DND-41 (cell line): Measurements from ENCODE around the gene PDE4D.

Experiments
- ATAC-seq: fragments of 200-7000 bp; cut with Tn5 transposase; 3 replicates; pipeline ENCODE4 v1.9.1; 2021; ENCODE audit warnings: low read depth; ENCODE audit not compliant: insufficient read depth
- DNase-seq: peaks from one replicate; pipeline ENCODE4 v3.0.0-alpha.2; 2020
- H2AFZ ChIP-seq: 2 replicates; pipeline ENCODE4 v1.6.0; 2012; ENCODE audit warnings: low read depth, low read length
- H3K27ac ChIP-seq: 2 replicates; pipeline ENCODE4 v1.5.1; 2012; ENCODE audit warnings: low read length, inconsistent platforms
- H3K27me3 ChIP-seq: fragments of 200-600 bp; sonication (generic); 2 replicates; pipeline ENCODE4 v1.6.0; 2012; ENCODE audit warnings: low read length, mild to moderate bottlenecking, inconsistent platforms; ENCODE audit not compliant: insufficient read depth, poor library complexity
- H3K36me3 ChIP-seq: 2 replicates; pipeline ENCODE4 v1.5.1; 2012; ENCODE audit warnings: low read length, inconsistent platforms; ENCODE audit not compliant: insufficient read depth
- H3K4me1 ChIP-seq: 2 replicates; pipeline ENCODE4 v1.5.1; 2012; ENCODE audit warnings: mild to moderate bottlenecking, low read length; ENCODE audit not compliant: insufficient read depth
- H3K4me2 ChIP-seq: 2 replicates; pipeline ENCODE4 v1.6.0; 2012; ENCODE audit warnings: mild to moderate bottlenecking, moderate library complexity, low read length, inconsistent platforms; ENCODE audit not compliant: insufficient read depth
- H3K4me3 ChIP-seq, 2 experiments: fragments of 200-600 bp in 1 of 2; shearing (Covaris generic) in 1 of 2; 2 replicates each; pipeline ENCODE4 v1.5.1; 2012 to 2016; ENCODE audit warnings: inconsistent platforms in 2 of 2, low read length in 2 of 2, mild to moderate bottlenecking in 2 of 2, low read depth in 1 of 2, moderate library complexity in 1 of 2
- H3K79me2 ChIP-seq: 2 replicates; pipeline ENCODE4 v1.6.0; 2012; ENCODE audit warnings: low read length, inconsistent platforms; ENCODE audit not compliant: insufficient read depth
- H3K9ac ChIP-seq: 2 replicates; pipeline ENCODE4 v1.6.0; 2012; ENCODE audit warnings: low read depth, mild to moderate bottlenecking, inconsistent platforms, low read length, moderate library complexity
- H3K9me3 ChIP-seq: 2 replicates; pipeline ENCODE4 v1.5.1; 2012; ENCODE audit warnings: low read length, moderate library complexity, mild to moderate bottlenecking, inconsistent platforms; ENCODE audit not compliant: insufficient read depth, severe bottlenecking
- H4K20me1 ChIP-seq: 2 replicates; pipeline ENCODE4 v1.6.0; 2012; ENCODE audit warnings: low read length; ENCODE audit not compliant: insufficient read depth
- EZH2 ChIP-seq: IDR thresholded peaks from 3 replicates; pipeline ENCODE4 v1.6.1; 2012; ENCODE audit warnings: borderline replicate concordance, low read depth, mild to moderate bottlenecking, moderate library complexity, low read length, inconsistent platforms; ENCODE audit not compliant: severe bottlenecking
- TF ChIP-seq, protein P1 (sequence below): IDR thresholded peaks from 2 replicates; pipeline ENCODE4 v1.5.1; 2012; ENCODE audit warnings: borderline replicate concordance, low read length, moderate library complexity, mild to moderate bottlenecking; ENCODE audit not compliant: poor library complexity, severe bottlenecking; ENCODE audit errors: extremely low read depth

The PDE4D gene

DNA sequence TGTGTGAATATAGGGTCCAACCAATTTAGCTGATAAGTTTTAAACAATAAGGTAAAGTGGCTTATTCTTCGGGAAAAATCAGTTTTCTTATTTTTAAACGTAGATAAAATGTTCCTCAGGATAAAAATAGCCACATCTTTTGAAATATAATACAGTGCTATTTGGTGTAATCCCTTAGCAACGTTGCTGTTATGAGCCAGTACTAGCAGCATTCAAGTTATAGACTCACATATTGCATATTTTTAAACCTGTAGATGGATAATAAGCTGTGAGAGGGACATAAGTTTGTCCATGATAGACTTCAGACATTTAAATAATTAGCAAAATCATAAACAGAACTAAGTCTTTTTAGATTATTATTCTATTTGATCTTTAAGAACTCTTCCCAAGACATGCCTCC, 6.3 kb downstream of the PDE4D start:
- no peak overlapping the region for H3K27ac ChIP-seq
- H2AFZ ChIP-seq: no peak overlapping the region
- H3K4me3 ChIP-seq: no peak overlapping the region
- TF ChIP-seq, protein P1, sequence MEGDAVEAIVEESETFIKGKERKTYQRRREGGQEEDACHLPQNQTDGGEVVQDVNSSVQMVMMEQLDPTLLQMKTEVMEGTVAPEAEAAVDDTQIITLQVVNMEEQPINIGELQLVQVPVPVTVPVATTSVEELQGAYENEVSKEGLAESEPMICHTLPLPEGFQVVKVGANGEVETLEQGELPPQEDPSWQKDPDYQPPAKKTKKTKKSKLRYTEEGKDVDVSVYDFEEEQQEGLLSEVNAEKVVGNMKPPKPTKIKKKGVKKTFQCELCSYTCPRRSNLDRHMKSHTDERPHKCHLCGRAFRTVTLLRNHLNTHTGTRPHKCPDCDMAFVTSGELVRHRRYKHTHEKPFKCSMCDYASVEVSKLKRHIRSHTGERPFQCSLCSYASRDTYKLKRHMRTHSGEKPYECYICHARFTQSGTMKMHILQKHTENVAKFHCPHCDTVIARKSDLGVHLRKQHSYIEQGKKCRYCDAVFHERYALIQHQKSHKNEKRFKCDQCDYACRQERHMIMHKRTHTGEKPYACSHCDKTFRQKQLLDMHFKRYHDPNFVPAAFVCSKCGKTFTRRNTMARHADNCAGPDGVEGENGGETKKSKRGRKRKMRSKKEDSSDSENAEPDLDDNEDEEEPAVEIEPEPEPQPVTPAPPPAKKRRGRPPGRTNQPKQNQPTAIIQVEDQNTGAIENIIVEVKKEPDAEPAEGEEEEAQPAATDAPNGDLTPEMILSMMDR: no peak
- no peaks in the 10 kb centered on the region for H3K36me3 ChIP-seq
- DNase-seq (no peak), ATAC-seq (no peak)
- no peaks in the 10 kb centered on the region for H3K27me3 ChIP-seq
- H4K20me1 ChIP-seq: no peaks in the 10 kb centered on the region
- H3K4me1 ChIP-seq: no peaks in the 10 kb centered on the region
- no peaks in the 10 kb centered on the region for H3K79me2 ChIP-seq
- no peak overlapping the region for H3K4me2 ChIP-seq
- no peak overlapping the region for H3K9ac ChIP-seq
- no peaks in the 10 kb centered on the region for H3K9me3 ChIP-seq

DNA sequence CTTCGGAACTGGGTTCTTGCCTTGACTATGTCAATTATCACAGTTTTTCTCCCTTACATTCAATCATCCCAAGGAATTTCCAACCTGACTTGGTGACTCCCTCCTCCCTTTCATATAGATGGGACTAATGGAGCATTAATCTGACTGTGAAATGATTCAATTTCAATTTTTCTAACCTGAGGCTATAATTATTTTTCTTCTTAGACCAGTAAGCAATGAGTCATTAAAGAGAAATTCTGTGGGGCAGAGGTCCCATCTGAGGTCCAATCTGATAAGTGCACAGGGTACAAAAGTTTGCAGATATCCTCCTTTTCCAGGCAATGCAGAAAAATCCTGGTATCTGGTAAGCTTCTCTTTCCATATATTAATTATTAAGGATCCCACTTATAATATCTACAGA, 18.9 kb downstream of the PDE4D start:
- no peak for DNase-seq
- no peaks in the 10 kb centered on the region for H3K4me1 ChIP-seq

DNA sequence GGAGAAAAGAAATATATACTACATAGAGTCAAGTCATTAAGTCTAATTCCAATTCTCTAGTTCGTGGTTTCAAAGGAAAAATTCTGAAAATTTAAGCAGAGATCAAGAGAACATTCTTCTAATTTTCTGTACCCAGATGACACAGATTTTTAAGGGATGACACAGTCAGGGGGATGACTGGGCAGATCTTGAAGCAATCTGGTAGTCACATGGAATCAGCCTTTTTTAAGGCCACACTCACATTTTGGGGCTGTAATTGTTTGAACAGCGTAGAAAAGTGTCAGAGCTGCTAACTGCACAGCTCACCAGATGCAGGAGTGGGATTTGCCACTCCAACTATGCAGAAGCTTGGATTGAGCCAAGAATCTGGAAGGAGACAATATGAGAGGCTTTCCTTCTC, 20.4 kb downstream of the PDE4D start:
- Histone ChIP-seq H3K27me3 (no peaks in the 10 kb centered on the region), H2AFZ (no peak overlapping the region), H3K27ac (no peak overlapping the region), H3K9me3 (no peaks in the 10 kb centered on the region), H3K4me1 (no peaks in the 10 kb centered on the region), H4K20me1 (no peaks in the 10 kb centered on the region), H3K4me2 (no peak overlapping the region), H3K36me3 (no peaks in the 10 kb centered on the region), H3K79me2 (no peaks in the 10 kb centered on the region), H3K4me3 (no peak overlapping the region), H3K9ac (no peak overlapping the region)
- ATAC-seq (no peak), DNase-seq (no peak)
- no peak for TF ChIP-seq EZH2
- TF ChIP-seq, protein P1: no peak

More for the DNA sequence above, 18.9 kb downstream of the PDE4D start:
- no peak for ATAC-seq
- Histone ChIP-seq H4K20me1 (no peaks in the 10 kb centered on the region), H3K4me3 (no peak overlapping the region), H3K4me2 (no peak overlapping the region), H3K9ac (no peak overlapping the region), H3K27ac (no peak overlapping the region), H3K27me3 (no peaks in the 10 kb centered on the region), H3K9me3 (no peaks in the 10 kb centered on the region), H3K79me2 (no peaks in the 10 kb centered on the region), H3K36me3 (no peaks in the 10 kb centered on the region), H2AFZ (no peak overlapping the region)
- TF ChIP-seq, protein P1: no peak
- TF ChIP-seq EZH2: no peak

DNA sequence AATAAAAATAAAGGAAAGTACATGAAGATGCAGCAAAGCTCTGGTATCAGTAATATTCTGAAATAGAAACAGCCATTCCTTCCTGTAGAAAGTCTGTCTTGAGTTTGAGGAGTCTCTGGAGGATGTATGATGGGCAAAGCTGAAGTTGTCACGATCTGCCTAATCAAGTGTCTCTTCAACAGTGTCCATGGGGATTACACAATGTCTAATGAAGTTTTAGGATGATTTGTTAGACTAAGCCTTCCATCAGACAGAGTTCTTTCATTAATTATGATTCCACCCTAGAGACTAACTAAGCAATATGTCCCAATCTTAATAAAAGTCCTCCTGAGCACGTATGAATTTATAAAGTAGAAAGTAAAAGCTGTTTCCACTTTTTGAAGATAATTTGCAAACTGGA, 26.9 kb downstream of the PDE4D start:
- ATAC-seq: no peak
- no peaks in the 10 kb centered on the region for H3K27me3 ChIP-seq
- no peak overlapping the region for H2AFZ ChIP-seq
- H3K4me1 ChIP-seq: no peaks in the 10 kb centered on the region
- H3K9me3 ChIP-seq: no peaks in the 10 kb centered on the region
- H3K27ac ChIP-seq: no peak overlapping the region
- no peaks in the 10 kb centered on the region for H3K36me3 ChIP-seq
- H3K4me3 ChIP-seq: no peak overlapping the region
- no peak overlapping the region for H3K9ac ChIP-seq
- TF ChIP-seq, protein P1: no peak
- no peak for TF ChIP-seq EZH2
- DNase-seq: no peak
- no peak overlapping the region for H3K4me2 ChIP-seq
- H4K20me1 ChIP-seq: no peaks in the 10 kb centered on the region
- H3K79me2 ChIP-seq: no peaks in the 10 kb centered on the region
